HG03175 (cell line): ENCODE results near the gene NEK7.
"Not testable (repeated sequence)": the region's sequence is repeated elsewhere in the genome, so short reads cannot be mapped to it uniquely, and the experiment has no call there.

Experiments
- ATAC-seq: cut with Tn5 transposase; IDR thresholded peaks from one replicate; pipeline ENCODE4 v1.9.1; 2021; ENCODE audit warnings: mild to moderate bottlenecking, moderate library complexity; ENCODE audit not compliant: unreplicated experiment

Gene NEK7

GRCh38 chr1:198278943-198279342 is 122.1 kb downstream of the NEK7 start:
- ATAC-seq, result no peak

GRCh38 chr1:198280080-198280479 is 123.3 kb downstream of the NEK7 start:
- ATAC-seq, result no peak

DNA sequence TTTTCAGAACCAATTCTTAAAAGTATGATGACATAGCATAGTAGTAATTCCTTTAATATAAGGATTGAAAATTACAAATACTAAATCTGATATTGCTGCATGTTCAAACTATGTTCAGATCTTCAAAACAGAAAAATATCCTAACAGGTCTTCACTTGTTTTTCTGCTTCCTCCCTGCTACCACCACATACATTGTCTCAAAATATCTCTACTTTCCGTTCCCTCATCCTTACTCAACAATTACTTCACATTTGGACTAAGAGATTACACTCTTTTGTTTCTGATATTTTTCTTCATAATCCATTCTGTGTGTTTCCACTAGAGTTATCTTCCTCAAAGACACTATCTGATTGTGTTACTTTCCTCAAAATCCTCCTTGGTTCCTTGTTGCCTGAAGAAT is 125.1 kb downstream of the NEK7 start:
- no peak for ATAC-seq

GRCh38 chr1:198283222-198283621 is 126.4 kb downstream of the NEK7 start:
- ATAC-seq, result no peak

DNA sequence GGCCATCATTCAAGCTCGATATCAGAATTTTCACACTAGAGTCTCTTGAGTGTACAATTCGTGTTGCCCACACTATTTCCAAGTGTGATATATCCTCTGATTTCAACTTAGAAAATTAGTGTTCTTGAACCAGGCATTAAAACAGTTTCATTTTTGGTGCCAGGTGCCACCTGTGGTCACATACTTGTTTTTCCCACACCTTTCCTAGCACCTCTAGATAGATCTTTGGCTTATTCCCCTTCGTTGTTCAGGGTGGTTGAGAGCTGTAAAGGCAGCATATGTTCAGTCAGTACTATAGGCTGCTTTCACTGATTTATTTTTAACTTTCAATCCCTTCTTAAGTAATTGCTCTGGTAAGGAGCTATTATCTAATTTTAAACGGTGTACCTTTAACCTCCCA is 131.1 kb downstream of the NEK7 start:
- ATAC-seq, result no peak

DNA sequence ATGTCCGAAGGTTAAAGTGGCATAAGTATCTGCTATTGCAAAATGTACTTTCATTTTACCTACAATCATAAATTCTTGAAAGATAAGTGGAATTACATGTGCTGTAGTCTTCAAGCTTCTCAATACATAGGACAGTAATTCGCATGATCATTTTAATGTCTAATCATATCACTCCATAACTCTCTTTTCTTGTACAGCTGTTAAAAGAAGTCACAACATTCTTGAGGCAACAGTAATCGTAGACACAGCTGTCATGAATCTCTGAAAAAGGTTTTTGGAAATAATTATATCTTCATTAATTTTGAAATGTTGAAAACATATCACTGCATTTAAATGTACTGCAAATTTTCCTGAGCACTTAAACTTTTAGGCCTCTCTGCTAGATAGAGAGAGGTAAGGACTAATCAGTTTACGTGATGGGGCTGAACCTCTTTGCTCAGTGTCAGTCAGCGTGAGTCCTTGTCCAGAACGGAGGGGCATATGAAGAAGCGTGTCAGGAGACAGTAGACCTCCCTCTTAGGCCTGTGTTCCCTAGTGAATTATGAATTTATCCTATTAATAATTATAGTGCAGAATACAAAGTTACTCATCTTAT is 133.4 kb downstream of the NEK7 start:
- ATAC-seq, result no peak

- no peak for ATAC-seq
These were observed 134.2 kb downstream of the NEK7 start for GRCh38 chr1:198291036-198291435.

GRCh38 chr1:198291924-198292323 is 135.1 kb downstream of the NEK7 start:
- ATAC-seq, result no peak

GRCh38 chr1:198295225-198295624 is 138.4 kb downstream of the NEK7 start:
- no peak for ATAC-seq

DNA sequence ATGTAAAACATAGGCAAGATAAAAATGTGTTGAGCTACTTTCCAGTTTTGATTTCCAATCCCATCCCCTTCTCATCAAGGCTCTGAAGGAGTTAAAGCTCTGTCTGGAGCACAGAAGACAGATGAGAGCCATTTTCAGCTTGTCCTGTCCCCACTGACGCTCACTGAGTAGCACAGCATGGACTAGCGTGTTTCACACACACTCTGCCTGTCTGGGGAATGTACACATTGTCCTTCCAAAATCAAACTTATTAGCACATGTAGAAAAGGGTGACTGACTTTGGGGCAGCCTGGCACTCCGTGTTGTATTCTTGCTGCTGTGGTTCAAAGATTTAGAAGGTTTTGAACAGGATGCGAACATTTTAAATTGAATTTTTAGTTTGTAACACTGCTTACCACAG is 139.2 kb downstream of the NEK7 start:
- no peak for ATAC-seq

- no peak for ATAC-seq
These were observed 140.5 kb downstream of the NEK7 start for GRCh38 chr1:198297281-198297680.

GRCh38 chr1:198298640-198299039 is 141.8 kb downstream of the NEK7 start:
- ATAC-seq, result no peak

GRCh38 chr1:198300451-198300850 is 143.7 kb downstream of the NEK7 start:
- no peak for ATAC-seq

- no peak for ATAC-seq
These were observed 147.6 kb downstream of the NEK7 start for GRCh38 chr1:198304431-198304830.

GRCh38 chr1:198314817-198315216 is 158.0 kb downstream of the NEK7 start:
- ATAC-seq, result not testable (repeated sequence)

DNA sequence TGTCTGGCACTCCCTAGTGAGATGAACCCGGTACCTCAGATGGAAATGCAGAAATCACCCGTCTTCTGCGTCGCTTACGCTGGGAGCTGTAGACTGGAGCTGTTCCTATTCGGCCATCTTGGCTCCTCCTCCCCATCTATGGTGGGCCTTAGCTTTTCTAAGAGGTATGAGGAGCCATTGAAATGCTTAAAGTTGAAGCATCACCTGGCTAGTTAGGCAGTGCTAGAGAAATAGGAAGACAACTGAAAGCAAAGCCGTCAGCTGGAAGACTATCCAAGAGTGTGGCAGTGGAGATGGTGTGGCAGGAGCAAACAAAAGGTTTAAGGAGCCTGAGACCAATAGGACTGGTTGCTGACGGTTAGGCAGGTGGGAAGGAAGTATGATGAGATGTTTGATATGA is 158.5 kb downstream of the NEK7 start:
- not testable (repeated sequence) for ATAC-seq

- ATAC-seq, result no peak
These were observed 159.8 kb downstream of the NEK7 start for GRCh38 chr1:198316546-198317100.

GRCh38 chr1:198318085-198318484 is 161.3 kb downstream of the NEK7 start:
- no peak for ATAC-seq

GRCh38 chr1:198320759-198321158 is 164.0 kb downstream of the NEK7 start:
- ATAC-seq, result no peak

DNA sequence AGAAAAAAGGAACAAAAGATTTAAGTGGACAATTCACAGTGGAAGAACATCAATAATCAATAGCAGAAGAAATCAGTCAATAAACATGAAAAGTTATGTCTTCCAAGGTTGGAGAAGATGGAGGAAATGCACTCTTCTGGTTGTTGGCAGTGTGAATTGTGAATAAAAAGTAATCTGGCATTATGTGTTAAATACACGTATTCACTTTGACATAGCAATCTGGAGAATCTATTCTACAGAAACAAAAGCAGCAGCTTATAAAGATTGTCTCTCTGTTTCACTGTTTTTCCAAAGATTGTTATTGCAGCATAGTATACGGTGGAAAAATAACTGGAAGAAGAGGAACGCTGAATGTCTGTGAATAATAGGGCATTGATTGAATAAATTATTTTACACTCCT is 169.4 kb downstream of the NEK7 start:
- ATAC-seq, result no peak

GRCh38 chr1:198326915-198327314 is 170.1 kb downstream of the NEK7 start:
- ATAC-seq, result no peak

DNA sequence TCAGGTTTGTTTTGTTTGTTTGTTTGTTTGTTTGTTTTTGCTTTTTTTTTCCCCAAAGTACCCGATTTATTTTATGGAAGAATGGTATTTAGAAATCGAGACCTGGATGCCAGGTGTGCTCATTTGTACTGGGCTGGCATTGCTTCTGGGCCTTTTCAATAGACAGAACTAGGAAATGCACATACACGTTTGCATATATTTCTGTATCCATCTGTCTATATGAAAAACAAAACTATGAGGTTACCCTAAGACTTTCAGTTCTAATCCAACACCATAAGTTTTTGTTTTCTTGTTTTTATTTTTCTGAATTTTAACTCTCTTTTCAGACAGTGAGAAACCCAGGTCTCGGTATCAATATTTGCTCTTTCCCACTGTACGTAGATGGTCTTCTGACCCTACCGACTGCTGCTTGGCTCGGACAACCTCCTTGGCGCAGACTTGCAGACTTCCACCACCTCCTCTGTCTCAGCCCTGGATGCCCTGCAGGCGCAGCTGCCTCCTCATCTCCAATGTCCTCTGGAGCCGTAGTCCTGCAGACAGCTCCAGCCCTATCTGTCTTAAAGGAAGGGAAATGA is 171.7 kb downstream of the NEK7 start:
- ATAC-seq, result peak; percentile 55
